Measurements from ENCODE around the gene MADD.
A peak's percentile ranks its signal among the peaks of the same experiment; 100 is the strongest.

The MADD gene

DNA sequence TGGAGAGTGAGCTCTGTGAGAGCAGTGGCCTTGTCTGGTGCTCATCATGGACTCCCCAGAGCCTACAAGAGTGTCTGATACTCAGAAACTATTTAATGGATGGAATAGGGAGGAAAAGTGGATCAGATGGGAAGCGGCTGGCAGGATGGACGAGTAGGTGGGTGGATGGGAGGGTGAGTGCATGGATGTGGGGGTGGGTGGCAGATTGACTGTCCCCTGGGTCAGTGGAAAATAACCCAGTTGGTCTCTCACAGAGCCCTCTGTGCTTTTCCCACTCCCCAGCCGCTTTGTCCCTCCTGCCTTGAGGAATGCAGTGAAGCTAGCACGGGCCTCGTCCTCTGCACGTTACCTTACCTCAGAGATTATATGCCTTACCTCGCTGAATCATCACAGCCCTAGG lies 102.5 kb downstream of the MADD start:
- Mint-ChIP-seq H3K4me1 (peaks cover 5% of the 10 kb centered on the region), H3K27ac (ENCODE audit: low read depth) (no peak overlapping the region), H3K4me3 (no peak overlapping the region), H3K36me3 (ENCODE audit: insufficient read depth) (peaks cover 2% of the 10 kb centered on the region), H3K27me3 (no peaks in the 10 kb centered on the region), H3K9me3 (no peaks in the 10 kb centered on the region)
- ATAC-seq (replicated peaks; ENCODE audit: extremely low read depth, poor library complexity, severe bottlenecking) (no peak), DNase-seq (ENCODE audit: low spot score in 2 of 2) (no peak)

DNA sequence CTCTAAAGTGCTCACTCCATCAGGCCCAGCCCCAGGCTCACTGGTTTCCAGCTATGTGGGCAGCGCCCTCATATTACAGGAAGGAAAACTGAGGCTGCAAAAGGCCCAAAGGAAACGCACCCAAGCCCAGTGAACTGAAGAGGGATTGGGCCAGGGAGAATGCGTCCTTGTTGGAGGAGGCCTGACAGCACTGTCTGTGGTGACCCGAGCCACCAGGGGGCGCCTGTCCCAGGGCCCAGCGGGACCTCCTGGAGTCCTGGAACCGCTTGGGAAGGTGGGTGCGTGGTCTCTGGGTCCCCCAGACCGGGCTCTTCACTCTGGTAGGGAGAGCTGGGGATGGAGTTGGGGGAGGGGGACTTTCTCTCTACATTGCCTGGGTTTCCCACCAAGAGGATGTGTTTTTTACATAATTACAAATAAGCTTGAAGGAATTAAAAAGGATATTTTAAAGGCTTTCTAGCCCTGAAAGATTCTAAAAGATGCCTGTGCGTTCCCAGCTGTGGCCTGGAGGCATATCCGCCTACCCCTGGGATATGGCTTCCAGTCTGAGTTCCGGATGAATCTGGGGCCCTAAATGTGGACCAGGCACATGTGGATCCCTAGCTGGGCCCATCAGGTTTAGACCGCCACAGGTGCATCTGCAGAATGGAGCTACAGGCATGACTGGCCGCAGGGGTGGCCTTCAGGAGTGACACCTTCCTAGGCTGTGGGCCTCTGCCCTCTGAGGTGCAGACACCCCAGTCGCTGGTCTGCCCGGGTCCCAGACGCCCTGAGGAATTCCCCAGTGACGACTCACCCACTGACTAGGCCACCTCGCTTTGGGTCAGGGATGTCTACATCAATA lies 104.2 kb downstream of the MADD start:
- no peaks in the 10 kb centered on the region for H3K9me3 Mint-ChIP-seq
- H3K4me1 Mint-ChIP-seq, result peaks cover 5% of the 10 kb centered on the region
- DNase-seq (ENCODE audit: low spot score in 2 of 2) (peak; percentile 69 to 81), ATAC-seq (replicated peaks; ENCODE audit: extremely low read depth, poor library complexity, severe bottlenecking) (peak; percentile 86)
- H3K36me3 Mint-ChIP-seq (ENCODE audit: insufficient read depth), result peaks cover 2% of the 10 kb centered on the region
- no peak overlapping the region for H3K4me3 Mint-ChIP-seq
- no peak overlapping the region for H3K27ac Mint-ChIP-seq (ENCODE audit: low read depth)
- H3K27me3 Mint-ChIP-seq, result no peaks in the 10 kb centered on the region

DNA sequence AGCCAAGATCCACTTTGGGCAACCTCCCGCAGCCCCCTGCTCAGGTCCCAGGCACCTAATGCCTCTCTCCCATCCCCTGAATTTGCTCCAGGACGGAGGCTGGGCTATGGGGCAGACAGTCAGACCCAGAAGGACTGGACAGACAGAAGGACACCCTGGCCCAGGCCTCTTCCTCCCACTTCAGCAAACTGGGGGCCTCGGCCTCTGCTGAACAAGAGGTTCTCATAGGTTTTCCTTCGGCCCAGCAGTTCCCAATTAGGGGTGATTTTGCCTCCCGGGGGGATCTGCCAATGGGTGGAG lies 104.7 kb downstream of the MADD start:
- Mint-ChIP-seq H3K36me3 (ENCODE audit: insufficient read depth) (peaks cover 2% of the 10 kb centered on the region), H3K27ac (ENCODE audit: low read depth) (no peak overlapping the region), H3K4me3 (no peak overlapping the region), H3K27me3 (no peaks in the 10 kb centered on the region), H3K4me1 (peaks cover 5% of the 10 kb centered on the region), H3K9me3 (no peaks in the 10 kb centered on the region)
- ATAC-seq (replicated peaks; ENCODE audit: extremely low read depth, poor library complexity, severe bottlenecking) (no peak), DNase-seq (ENCODE audit: low spot score in 2 of 2) (no peak)

DNA sequence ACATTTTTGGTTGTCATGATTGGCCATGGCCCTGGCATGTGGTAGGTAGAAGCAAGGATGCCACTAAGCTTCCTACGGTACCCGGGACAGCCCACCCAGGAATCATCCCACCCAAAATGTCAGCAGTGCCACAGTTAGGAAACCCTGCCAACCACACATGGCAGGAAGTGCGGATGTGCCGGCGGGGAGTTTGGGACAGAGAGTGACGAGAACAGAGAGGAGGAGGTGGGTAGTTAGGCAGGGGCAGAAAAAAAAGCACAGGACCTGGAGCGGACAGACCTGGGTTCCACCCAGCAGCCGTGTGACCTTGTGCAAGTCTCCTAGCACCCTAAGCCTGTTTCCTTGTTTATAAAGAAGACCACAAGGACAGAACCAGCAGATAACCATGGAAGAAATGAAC lies 105.1 kb downstream of the MADD start:
- DNase-seq (ENCODE audit: low spot score in 2 of 2) (no peak), ATAC-seq (replicated peaks; ENCODE audit: extremely low read depth, poor library complexity, severe bottlenecking) (no peak)
- Mint-ChIP-seq H3K9me3 (no peaks in the 10 kb centered on the region), H3K27me3 (no peaks in the 10 kb centered on the region), H3K4me1 (peaks cover 5% of the 10 kb centered on the region), H3K4me3 (no peak overlapping the region), H3K27ac (ENCODE audit: low read depth) (no peak overlapping the region), H3K36me3 (ENCODE audit: insufficient read depth) (peaks cover 2% of the 10 kb centered on the region)

DNA sequence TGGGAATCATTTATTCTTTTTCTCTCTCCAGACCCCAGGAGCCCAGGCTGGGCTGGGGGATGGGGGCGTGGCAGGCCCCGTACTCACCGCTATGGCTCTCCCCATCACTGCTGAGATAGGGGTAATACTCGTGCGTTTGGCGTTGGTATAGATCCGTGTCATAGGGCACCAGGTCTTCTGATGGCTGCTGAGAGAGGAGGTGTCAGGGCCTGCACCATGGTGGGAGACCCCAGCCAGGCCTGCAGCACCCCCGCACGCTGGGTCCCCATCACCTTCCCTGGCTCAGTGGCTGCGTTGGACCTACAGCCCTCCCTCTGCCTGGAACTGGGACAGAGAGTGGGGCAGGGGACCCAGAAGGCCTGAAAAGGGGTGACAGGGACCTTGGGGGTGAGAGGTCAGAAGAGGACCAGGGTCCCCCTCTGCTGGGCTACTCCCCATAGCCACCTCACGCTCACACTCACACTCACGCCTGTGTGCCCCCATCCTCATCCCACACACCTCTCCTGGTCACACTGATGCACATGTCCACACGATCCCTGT lies 105.7 kb downstream of the MADD start:
- peaks cover 5% of the 10 kb centered on the region for H3K4me1 Mint-ChIP-seq
- no peaks in the 10 kb centered on the region for H3K9me3 Mint-ChIP-seq
- peaks cover 2% of the 10 kb centered on the region for H3K36me3 Mint-ChIP-seq (ENCODE audit: insufficient read depth)
- ATAC-seq (replicated peaks; ENCODE audit: extremely low read depth, poor library complexity, severe bottlenecking), result no peak
- H3K27ac Mint-ChIP-seq (ENCODE audit: low read depth), result no peak overlapping the region
- no peak for DNase-seq (ENCODE audit: low spot score in 2 of 2)
- no peak overlapping the region for H3K4me3 Mint-ChIP-seq
- H3K27me3 Mint-ChIP-seq, result no peaks in the 10 kb centered on the region

DNA sequence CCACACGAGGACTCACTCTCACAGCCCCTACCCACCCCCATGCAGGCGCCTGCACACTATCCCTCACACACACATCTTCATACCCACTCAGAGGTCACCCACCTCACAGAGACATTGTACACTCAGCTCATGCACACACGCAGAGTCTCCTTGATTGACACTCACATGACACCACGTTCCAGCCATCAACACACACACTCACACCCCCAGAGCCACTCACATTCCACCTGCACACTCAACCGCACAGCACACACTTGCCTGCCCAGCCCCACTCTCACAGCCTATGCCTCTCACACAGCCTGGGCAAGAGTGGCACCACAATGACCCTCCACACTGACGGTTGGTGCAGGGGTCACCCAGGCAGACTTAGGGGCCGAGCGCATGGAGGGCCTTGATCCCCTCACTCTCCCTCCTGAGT lies 106.2 kb downstream of the MADD start:
- peaks cover 5% of the 10 kb centered on the region for H3K4me1 Mint-ChIP-seq
- H3K4me3 Mint-ChIP-seq, result no peak overlapping the region
- no peaks in the 10 kb centered on the region for H3K27me3 Mint-ChIP-seq
- ATAC-seq (replicated peaks; ENCODE audit: extremely low read depth, poor library complexity, severe bottlenecking) (no peak), DNase-seq (ENCODE audit: low spot score in 2 of 2) (no peak)
- H3K36me3 Mint-ChIP-seq (ENCODE audit: insufficient read depth), result no peaks in the 10 kb centered on the region
- H3K9me3 Mint-ChIP-seq, result no peaks in the 10 kb centered on the region
- H3K27ac Mint-ChIP-seq (ENCODE audit: low read depth), result no peak overlapping the region

DNA sequence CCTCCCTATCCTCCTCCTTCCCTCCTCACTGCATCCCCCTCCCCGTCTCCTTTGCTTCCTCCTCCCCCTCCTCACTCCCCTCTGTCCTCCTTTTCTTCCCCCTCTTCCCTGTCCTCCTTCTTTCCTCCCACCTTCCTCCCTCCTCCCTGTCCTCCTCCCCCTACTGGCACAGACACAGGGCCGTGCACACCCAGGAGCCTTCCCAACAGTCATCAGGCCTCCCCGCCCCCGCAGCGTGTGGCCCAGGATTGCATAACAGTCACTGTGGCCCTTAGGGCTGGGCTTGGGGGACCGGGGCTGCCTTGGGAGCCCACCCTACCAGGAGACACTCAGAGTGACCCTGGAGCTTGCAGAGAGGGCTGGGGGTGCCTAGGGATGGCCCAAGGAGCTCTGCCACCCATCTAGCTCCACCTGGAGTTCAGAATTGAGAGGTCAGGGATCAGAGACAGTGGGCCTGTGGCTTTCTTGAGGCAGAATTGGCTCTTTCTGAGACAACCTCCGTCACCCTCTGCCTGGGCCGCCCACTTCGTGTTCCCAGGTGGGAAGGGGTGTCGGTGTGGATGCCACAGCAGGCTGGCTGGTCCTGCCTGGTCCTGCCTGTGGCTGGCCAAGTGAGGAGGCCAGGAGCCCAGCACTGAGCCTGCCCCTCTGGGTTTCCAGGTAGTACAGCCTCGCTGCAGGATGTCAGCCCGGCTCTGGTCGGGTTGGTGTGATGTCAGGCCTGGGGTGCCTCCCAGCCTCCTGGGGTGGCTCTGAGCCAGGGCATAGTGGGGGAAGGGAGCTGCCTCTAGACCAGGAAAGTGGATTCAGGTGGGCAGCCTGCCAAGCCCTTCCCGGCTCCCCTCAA lies 106.8 kb downstream of the MADD start:
- no peaks in the 10 kb centered on the region for H3K27me3 Mint-ChIP-seq
- H3K36me3 Mint-ChIP-seq (ENCODE audit: insufficient read depth), result no peaks in the 10 kb centered on the region
- H3K4me3 Mint-ChIP-seq, result no peak overlapping the region
- DNase-seq (ENCODE audit: low spot score in 2 of 2) (no peak), ATAC-seq (replicated peaks; ENCODE audit: extremely low read depth, poor library complexity, severe bottlenecking) (no peak)
- no peaks in the 10 kb centered on the region for H3K9me3 Mint-ChIP-seq
- H3K27ac Mint-ChIP-seq (ENCODE audit: low read depth), result no peak overlapping the region
- H3K4me1 Mint-ChIP-seq, result peaks cover 5% of the 10 kb centered on the region

DNA sequence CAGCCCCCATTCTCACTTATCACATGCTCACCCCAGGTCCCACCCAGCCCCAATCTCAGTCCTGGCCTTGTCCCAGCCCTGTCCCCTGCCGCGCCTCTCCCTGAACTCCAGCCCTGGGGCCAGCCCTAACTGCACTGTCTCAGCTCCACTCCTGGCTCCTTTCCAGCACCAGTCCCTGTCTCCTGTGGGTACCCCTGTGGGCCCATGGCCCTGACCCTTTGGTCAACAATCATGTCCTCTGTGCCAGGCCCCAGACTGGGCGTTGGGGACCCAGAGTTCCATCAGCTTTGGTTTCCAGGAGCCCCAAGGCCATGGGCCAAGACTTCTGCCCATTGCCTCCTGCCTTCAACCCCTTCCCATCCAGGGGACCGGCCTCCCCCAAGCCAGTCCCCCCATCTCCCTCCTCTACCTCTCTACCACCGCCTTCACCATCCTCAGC lies 107.7 kb downstream of the MADD start:
- no peaks in the 10 kb centered on the region for H3K9me3 Mint-ChIP-seq

DNA sequence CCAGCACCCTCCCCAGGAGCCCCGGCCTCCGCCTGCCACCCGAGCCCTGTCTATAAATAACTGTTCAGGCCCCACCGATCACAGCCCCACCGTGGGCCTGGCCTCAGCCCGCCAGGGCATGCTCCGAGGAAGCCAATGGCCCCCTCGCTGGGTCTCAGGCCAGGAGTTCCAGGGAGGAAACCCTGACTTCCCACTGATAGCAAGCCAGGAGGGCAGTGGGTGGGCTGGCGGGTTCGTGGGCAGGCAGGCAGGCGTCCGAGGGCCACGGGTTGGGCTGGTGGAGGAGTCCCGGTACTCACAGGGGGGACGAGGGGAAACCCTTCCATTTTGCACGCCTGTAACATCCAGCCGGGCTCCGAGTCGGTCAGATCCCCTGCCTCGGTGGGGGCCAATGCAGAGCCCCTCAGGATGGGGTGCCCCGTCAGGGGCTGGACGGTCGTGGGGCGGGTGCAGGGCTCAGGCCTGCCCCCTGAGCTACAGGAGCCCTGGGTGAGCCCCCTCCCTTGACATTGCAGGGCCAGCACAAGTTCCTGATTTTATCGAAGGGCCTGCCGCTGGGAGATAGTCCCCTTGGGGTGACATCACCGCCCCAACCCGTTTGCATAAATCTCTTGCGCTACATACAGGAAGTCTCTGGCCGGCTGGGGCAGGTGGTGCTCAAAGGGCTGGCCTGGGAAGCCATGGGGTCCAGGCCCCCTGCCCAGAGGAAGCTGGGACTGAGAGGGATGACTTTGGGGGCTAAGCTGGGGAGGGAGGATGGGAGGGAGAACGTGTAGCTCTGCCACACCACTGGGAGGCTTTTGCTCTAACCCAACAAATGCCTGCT lies 108.3 kb downstream of the MADD start, which contains the start of gene SPI1:
TSS of gene SPI1 (minus strand) at position 538 of the 826 bp plus-strand sequence. CDS start at position 344, 194 bp downstream.
- Mint-ChIP-seq H3K27me3 (no peaks in the 10 kb centered on the region), H3K36me3 (ENCODE audit: insufficient read depth) (no peaks in the 10 kb centered on the region), H3K27ac (ENCODE audit: low read depth) (peak within 1 kb of the TSS; percentile 26), H3K9me3 (no peaks in the 10 kb centered on the region), H3K4me3 (peak within 1 kb of the TSS; percentile 14), H3K4me1 (peaks cover 5% of the 10 kb centered on the region)
- ATAC-seq (replicated peaks; ENCODE audit: extremely low read depth, poor library complexity, severe bottlenecking), result no peak
- no peak for DNase-seq (ENCODE audit: low spot score in 2 of 2)

More for the DNA sequence above, 107.7 kb downstream of the MADD start:
- peaks cover 5% of the 10 kb centered on the region for H3K4me1 Mint-ChIP-seq
- peak overlapping the region; percentile 14 for H3K4me3 Mint-ChIP-seq
- no peaks in the 10 kb centered on the region for H3K36me3 Mint-ChIP-seq (ENCODE audit: insufficient read depth)
- H3K27ac Mint-ChIP-seq (ENCODE audit: low read depth), result peak overlapping the region; percentile 26
- no peak for ATAC-seq (replicated peaks; ENCODE audit: extremely low read depth, poor library complexity, severe bottlenecking)
- H3K27me3 Mint-ChIP-seq, result no peaks in the 10 kb centered on the region
- no peak for DNase-seq (ENCODE audit: low spot score in 2 of 2)

DNA sequence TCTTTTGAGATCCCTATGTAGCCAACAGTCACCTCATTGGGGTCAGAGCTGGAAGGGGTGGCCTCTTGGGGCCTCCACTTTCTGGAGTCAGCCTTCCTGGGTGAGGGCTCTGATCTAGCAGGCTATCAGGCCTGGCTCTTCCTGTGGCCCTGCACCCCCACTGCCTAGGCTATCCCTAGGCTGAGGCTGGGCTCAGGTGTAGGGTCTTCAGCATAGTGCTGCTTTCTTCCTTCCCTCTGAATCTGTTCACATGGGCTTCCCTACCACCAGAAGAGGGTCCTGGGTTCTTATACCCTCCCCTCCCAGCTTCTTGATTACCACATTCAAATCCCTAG lies 108.9 kb downstream of the MADD start:
- no peaks in the 10 kb centered on the region for H3K27me3 Mint-ChIP-seq

DNA sequence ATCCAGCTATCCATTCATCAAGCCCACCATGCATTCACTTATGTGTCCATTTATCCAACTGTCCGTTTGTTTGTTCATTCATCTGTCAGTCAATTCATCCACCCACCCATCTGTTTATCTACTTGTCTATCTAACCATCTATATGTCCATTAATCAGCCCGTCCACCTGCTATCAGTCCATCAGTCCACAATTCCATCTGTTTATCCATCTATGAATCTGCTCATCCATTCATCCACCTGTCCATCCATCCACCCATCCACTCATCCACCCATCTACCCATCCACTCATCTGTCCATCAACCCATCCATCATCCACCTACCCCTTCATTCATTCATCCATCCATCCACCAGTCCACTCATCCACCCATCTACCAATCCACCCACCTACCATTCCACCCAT lies 109.4 kb downstream of the MADD start:
- Mint-ChIP-seq H3K4me1 (no peaks in the 10 kb centered on the region), H3K4me3 (no peak overlapping the region), H3K36me3 (ENCODE audit: insufficient read depth) (no peaks in the 10 kb centered on the region), H3K27ac (ENCODE audit: low read depth) (no peak overlapping the region), H3K9me3 (no peaks in the 10 kb centered on the region), H3K27me3 (no peaks in the 10 kb centered on the region)
- ATAC-seq (replicated peaks; ENCODE audit: extremely low read depth, poor library complexity, severe bottlenecking) (no peak), DNase-seq (ENCODE audit: low spot score in 2 of 2) (no peak)

More for the DNA sequence above, 108.9 kb downstream of the MADD start:
- H3K27ac Mint-ChIP-seq (ENCODE audit: low read depth), result no peak overlapping the region
- no peak overlapping the region for H3K4me3 Mint-ChIP-seq
- H3K9me3 Mint-ChIP-seq, result no peaks in the 10 kb centered on the region
- ATAC-seq (replicated peaks; ENCODE audit: extremely low read depth, poor library complexity, severe bottlenecking), result no peak
- no peaks in the 10 kb centered on the region for H3K36me3 Mint-ChIP-seq (ENCODE audit: insufficient read depth)
- peaks cover 4% of the 10 kb centered on the region for H3K4me1 Mint-ChIP-seq
- no peak for DNase-seq (ENCODE audit: low spot score in 2 of 2)
